Cardiac muscle cell (in vitro differentiated cells and primary cell): ENCODE measurements around the gene RBKS. TPM values are rescaled to one million over a fixed set of nuclear protein-coding genes. Genes with fewer than 3 reads are reported as not detected.
"Not testable (repeated sequence)": the region's sequence is repeated elsewhere in the genome, so short reads cannot be mapped to it uniquely, and the experiment has no call there.

ENCODE experiments used
- DNase-seq, 2 donors: peaks; one replicate each; pipeline versions ENCODE4 v3.0.0 to v3.0.0-alpha.2; 2010 to 2017; ENCODE audit warnings: low read depth in 1 of 2, low spot score in 1 of 2
- H3K27ac ChIP-seq: fragments of 200-600 bp; sonication (generic); 2 replicates; pipeline ENCODE4 v1.5.1; 2016
- H3K27me3 ChIP-seq: fragments of 200-600 bp; sonication (generic); 2 replicates; pipeline ENCODE4 v1.6.0; 2016; ENCODE audit warnings: control low read depth
- H3K36me3 ChIP-seq: fragments of 200-600 bp; sonication (generic); 2 replicates; pipeline ENCODE4 v1.5.1; 2016; ENCODE audit warnings: control low read depth
- H3K4me1 ChIP-seq: fragments of 200-600 bp; sonication (generic); 2 replicates; pipeline ENCODE4 v1.8.1; 2017; ENCODE audit warnings: low read depth, mild to moderate bottlenecking, mixed run types
- H3K4me3 ChIP-seq: fragments of 200-600 bp; sonication (generic); 2 replicates; pipeline ENCODE4 v1.5.1; 2016; ENCODE audit warnings: mild to moderate bottlenecking
- H3K9me3 ChIP-seq: fragments of 200-600 bp; sonication (generic); 2 replicates; pipeline ENCODE4 v1.5.1; 2017; ENCODE audit warnings: low read depth, mild to moderate bottlenecking, control low read depth
- CTCF ChIP-seq: IDR thresholded peaks from 2 replicates; pipeline ENCODE4 v1.5.1; 2012; ENCODE audit warnings: low read depth, mild to moderate bottlenecking, low read length
- polyA plus RNA-seq: library from polyadenylated mRNA; unstranded; fragments of >200 nt; fragmentation: Nextera tagmentation; extraction: Ambion mirVana; gene quantifications from 2 replicates; pipeline ENCODE4 v1.2.1, GENCODE V29; 2016
- total RNA-seq: library from RNA; depleted of rRNA; stranded (reverse); fragments of >200 nt; gene quantifications from 2 replicates; pipeline ENCODE4 v1.2.3, GENCODE V29; 2016

The RBKS gene
- total and polyA plus RNA-seq, 2 experiments from 2014 or later: 4.1 to 6.9 TPM

- H3K4me1 ChIP-seq: peaks cover 14% of the 10 kb centered on the region
- H3K36me3 ChIP-seq: peaks cover 3% of the 10 kb centered on the region
- H3K9me3 ChIP-seq: no peaks in the 10 kb centered on the region
- H3K4me3 ChIP-seq: peak overlapping the region; percentile 64
- H3K27ac ChIP-seq: no peak overlapping the region
- DNase-seq: no peak
- no peak for TF ChIP-seq CTCF
- peaks cover 22% of the 10 kb centered on the region for H3K27me3 ChIP-seq
Observed at GRCh38 chr2:27772804-27773203, 117.4 kb downstream of the RBKS start.

DNA sequence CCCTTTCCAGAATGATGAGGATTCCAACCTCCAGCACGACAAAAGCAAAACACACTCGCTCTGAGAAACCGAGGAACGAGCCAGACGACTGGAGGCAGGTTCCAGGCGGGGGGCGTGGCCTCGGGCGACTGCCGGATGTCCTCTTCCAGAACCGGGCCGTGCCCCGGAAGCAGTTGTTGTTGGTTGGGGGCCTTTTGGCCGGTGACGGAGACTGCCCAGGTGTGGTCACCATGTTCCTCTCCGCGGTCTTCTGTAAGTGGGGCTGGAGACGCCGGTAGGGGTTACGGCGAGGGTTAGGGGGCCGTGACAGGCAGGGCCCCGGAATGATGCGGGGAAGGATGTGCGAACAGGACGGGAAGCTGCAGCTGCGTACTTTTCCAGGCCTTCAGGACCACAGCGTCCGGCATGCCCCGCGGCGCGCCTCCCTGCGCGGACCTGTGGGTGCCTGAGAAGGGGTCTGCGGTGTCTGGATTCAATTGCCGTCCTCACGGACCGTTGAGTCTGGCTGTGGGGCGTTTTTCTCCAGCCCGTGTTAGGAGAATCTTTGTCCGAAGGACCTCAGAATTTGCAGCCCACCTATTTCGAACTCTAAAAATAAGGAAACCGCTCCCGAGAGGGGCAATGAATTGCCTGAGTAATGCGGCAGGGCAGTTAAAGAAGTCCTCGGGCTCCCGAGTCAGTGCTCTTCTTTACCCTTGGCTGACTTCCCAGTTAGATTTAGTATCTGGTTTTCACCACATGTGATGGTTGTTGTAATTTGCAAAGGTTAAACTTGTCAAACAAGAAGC lies 118.4 kb downstream of the RBKS start, which contains the start of gene MRPL33:
Gene MRPL33, plus strand, starts transcription at position 172 of the 788 bp plus-strand sequence. Its CDS starts 59 bp downstream, at position 231.
- H3K36me3 ChIP-seq: peaks cover 3% of the 10 kb centered on the region

DNA sequence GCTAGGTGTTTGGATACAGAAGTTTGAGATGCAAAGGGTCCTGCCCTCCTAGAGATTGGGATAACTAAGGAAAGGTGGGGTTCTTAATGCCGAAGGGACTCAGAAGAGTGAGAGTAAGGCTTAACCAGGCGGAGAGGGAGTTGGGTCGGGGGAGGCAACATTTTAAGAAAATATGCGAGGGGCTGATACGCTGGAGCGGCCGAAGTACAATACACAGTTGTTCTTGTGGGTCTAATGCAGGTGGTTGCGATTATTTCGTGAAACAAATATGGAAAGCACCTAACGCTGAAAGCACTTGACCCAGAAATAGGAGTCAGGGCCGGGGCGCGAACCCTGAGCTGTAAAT lies 119.0 kb downstream of the RBKS start:
- Histone ChIP-seq H3K4me1 (peaks cover 14% of the 10 kb centered on the region), H3K4me3 (peak overlapping the region; percentile 64), H3K9me3 (no peaks in the 10 kb centered on the region), H3K27me3 (peaks cover 30% of the 10 kb centered on the region), H3K27ac (peak overlapping the region; percentile 85), H3K36me3 (peaks cover 3% of the 10 kb centered on the region)
- DNase-seq: no peak
- TF ChIP-seq CTCF: no peak

More for the DNA sequence above, 118.4 kb downstream of the RBKS start, which contains the start of gene MRPL33:
- H3K4me1 ChIP-seq: peaks cover 14% of the 10 kb centered on the region
- no peak for TF ChIP-seq CTCF
- peak within 1 kb of the TSS; percentile 85 for H3K27ac ChIP-seq
- H3K4me3 ChIP-seq: peak within 1 kb of the TSS; percentile 64
- H3K27me3 ChIP-seq: peaks cover 30% of the 10 kb centered on the region
- peak; percentile 93 to 96 for DNase-seq
- no peaks in the 10 kb centered on the region for H3K9me3 ChIP-seq

GRCh38 chr2:27766287-27766661 lies 123.9 kb downstream of the RBKS start:
- Histone ChIP-seq H3K36me3 (no peaks in the 10 kb centered on the region), H3K27ac (no peak overlapping the region), H3K4me3 (no peak overlapping the region), H3K27me3 (peaks cover 33% of the 10 kb centered on the region), H3K4me1 (peaks cover 4% of the 10 kb centered on the region), H3K9me3 (no peaks in the 10 kb centered on the region)
- DNase-seq: no peak
- no peak for TF ChIP-seq CTCF

DNA sequence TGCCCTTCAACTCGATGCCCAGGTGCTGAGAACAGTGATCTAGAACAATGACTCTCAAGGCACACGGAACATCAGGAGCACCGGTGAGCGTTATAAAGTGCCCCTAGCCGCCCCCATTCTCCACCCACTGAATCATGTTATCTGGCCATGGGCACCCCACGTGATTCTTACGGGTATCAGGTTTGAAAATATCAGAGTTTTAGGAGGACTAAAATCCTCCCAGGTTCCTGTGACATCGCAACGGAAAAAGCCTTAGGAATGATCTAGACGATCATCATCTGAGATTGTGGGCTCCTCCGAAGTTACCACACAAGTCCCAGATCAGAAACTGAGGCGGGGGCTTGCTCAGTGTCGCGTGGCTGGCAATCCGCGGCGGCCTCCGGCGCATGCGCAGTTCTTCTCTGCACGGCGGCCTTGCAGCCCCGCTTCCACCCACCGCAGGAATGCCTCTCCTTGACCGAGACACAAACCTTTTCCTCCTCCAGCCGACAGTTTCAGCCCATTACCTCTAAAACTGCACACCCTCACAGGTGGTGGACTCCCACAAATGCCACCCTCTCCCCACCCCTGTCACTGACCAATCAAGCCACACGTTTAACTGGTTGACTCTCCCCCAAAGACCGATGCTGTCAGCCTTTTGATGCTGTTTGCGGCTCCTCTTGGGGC lies 124.4 kb downstream of the RBKS start:
- no peak overlapping the region for H3K4me3 ChIP-seq
- no peaks in the 10 kb centered on the region for H3K4me1 ChIP-seq
- DNase-seq: peak in 1 of 2 donors; percentile 83
- no peak overlapping the region for H3K27ac ChIP-seq
- no peaks in the 10 kb centered on the region for H3K9me3 ChIP-seq
- H3K36me3 ChIP-seq: no peaks in the 10 kb centered on the region
- H3K27me3 ChIP-seq: peaks cover 33% of the 10 kb centered on the region
- no peak for TF ChIP-seq CTCF

GRCh38 chr2:27764526-27764925 lies 125.7 kb downstream of the RBKS start:
- DNase-seq, H3K9me3 ChIP-seq, H3K4me3 ChIP-seq, H3K27ac ChIP-seq, H3K36me3 ChIP-seq, H3K4me1 ChIP-seq: not testable (repeated sequence)
- peaks cover 26% of the 10 kb centered on the region for H3K27me3 ChIP-seq
